Measurements from ENCODE around the gene LONRF3. TPM values are rescaled to one million over a fixed set of nuclear protein-coding genes. Genes with fewer than 3 reads are reported as not detected.
"Not testable (repeated sequence)": the region's sequence is repeated elsewhere in the genome, so short reads cannot be mapped to it uniquely, and the experiment has no call there.

LONRF3 gene
- total and polyA plus RNA-seq, 3 donors from 2014 or later, result 4.2 to 9.7 (median 8.5) TPM

DNA sequence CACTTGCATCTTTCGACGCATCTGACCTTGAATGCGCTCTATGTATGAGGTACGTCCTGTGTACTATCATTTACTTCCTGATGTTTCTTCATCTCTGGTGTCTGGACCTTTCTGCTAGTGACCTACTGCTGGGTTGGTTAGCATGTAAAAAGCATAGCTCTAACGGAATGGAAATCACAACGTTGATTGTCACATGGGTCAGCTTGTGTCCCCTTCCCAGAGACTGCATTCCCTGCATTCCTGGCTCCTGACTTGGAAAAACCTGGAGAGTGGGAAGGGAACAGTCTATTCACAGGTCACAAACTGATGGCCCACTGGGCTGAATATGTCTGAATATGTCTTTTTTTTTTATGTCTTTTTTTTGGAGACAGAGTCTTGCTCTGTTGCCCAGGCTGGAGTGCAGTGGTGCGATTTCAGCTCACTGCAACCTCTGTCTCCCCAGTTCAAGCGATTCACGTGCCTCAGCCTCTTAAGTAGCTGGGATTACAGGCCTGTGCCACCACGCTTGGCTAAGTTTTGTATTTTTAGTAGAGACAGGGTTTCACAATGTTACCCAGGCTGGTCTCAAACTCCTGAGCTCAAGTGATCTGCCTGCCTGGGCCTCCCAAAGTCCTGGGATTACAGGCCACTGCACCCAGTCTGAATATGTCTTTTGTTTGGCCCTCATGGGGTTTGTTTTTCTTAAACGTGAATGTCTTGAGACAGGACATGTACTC, 16.3 kb downstream of the LONRF3 start:
- Histone ChIP-seq H3K4me1 (no peaks in the 10 kb centered on the region), H3K4me3 (no peak overlapping the region), H3K36me3 (ENCODE audit: low read depth, missing control alignments) (no peaks in the 10 kb centered on the region), H3K9me3 (no peaks in the 10 kb centered on the region), H3K27ac (no peak overlapping the region), H3K27me3 (no peaks in the 10 kb centered on the region)
- WGBS, 2 donors, result 84 to 98% methylated on average over 6 to 11 of the region's 11 CpGs
- TF ChIP-seq POLR2A (IDR thresholded peaks at IDR 0.05), result no peak
- TF ChIP-seq, protein P1, sequence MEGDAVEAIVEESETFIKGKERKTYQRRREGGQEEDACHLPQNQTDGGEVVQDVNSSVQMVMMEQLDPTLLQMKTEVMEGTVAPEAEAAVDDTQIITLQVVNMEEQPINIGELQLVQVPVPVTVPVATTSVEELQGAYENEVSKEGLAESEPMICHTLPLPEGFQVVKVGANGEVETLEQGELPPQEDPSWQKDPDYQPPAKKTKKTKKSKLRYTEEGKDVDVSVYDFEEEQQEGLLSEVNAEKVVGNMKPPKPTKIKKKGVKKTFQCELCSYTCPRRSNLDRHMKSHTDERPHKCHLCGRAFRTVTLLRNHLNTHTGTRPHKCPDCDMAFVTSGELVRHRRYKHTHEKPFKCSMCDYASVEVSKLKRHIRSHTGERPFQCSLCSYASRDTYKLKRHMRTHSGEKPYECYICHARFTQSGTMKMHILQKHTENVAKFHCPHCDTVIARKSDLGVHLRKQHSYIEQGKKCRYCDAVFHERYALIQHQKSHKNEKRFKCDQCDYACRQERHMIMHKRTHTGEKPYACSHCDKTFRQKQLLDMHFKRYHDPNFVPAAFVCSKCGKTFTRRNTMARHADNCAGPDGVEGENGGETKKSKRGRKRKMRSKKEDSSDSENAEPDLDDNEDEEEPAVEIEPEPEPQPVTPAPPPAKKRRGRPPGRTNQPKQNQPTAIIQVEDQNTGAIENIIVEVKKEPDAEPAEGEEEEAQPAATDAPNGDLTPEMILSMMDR (IDR thresholded peaks at IDR 0.05), result no peak
- no peak for DNase-seq
- intact Hi-C loops (cut with DNase I; ENCODE audit: low total_unique reads), result no loop called here

DNA sequence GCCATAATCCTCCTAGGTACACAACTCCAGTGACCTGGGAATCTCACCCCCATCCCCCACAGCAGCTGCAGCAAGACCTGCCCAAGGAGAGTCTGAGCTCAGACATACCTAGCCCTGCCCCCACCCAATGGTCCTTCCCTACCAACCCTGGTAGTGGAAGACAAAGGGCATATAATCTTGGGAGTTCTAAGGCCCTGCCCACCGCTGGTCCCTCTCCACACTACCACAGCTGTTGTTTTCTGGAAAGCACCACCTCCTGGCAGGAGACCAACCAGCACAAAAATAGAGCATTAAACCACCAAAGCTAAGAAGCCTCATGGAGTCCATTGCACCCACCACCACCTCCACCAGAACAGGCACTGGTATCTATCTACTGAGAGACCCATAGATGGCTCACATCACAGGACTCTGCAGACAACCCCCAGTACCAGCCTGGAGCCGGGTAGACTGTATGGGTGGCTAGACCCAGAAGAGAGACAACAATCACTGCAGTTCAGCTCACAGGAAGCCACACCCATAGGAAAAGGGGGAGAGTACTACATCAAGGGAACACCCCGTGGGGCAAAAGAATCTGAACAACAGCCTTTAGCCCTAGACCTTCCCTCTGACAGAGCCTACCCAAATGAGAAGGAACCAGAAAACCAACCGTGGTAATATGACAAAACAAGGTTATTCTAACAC, 18.2 kb downstream of the LONRF3 start:
- H3K4me3 ChIP-seq; H3K27me3 ChIP-seq; H3K27ac ChIP-seq; H3K4me1 ChIP-seq; H3K36me3 ChIP-seq (ENCODE audit: low read depth, missing control alignments); intact Hi-C loops (cut with DNase I; ENCODE audit: low total_unique reads); H3K9me3 ChIP-seq; DNase-seq: not testable (repeated sequence)
- WGBS, 2 donors, result 83 to 93% methylated on average over 1 to 4 of the region's 4 CpGs

DNA sequence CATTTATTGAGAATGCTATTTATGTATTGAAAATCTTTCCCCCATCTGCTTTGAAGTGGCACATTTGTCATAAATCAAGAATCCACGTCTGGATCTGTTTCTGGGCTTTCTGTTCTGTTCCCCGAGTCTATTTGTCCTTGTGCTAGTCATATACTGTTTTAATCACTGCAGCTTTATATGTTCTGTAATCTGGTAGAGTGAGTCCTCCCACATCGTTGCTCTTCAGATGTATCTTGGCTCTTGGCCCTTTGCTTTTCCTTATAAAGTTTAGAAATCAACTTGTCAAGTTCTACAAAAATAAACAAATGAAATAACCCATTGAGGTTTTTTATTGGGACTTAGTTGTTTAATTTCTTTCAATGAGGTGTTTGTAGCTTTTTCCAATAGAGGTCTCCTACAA, 29.0 kb downstream of the LONRF3 start:
- 13 to 33% methylated on average over 3 of the region's 3 CpGs for WGBS, 2 donors
- intact Hi-C loops (cut with DNase I; ENCODE audit: low total_unique reads), result no loop called here
- Histone ChIP-seq H3K9me3 (no peaks in the 10 kb centered on the region), H3K36me3 (ENCODE audit: low read depth, missing control alignments) (no peaks in the 10 kb centered on the region), H3K4me3 (no peak overlapping the region), H3K27me3 (no peaks in the 10 kb centered on the region), H3K27ac (no peak overlapping the region), H3K4me1 (no peaks in the 10 kb centered on the region)
- DNase-seq, result no peak
- TF ChIP-seq, protein P1 (IDR thresholded peaks at IDR 0.05), result no peak
- TF ChIP-seq POLR2A (IDR thresholded peaks at IDR 0.05), result no peak

DNA sequence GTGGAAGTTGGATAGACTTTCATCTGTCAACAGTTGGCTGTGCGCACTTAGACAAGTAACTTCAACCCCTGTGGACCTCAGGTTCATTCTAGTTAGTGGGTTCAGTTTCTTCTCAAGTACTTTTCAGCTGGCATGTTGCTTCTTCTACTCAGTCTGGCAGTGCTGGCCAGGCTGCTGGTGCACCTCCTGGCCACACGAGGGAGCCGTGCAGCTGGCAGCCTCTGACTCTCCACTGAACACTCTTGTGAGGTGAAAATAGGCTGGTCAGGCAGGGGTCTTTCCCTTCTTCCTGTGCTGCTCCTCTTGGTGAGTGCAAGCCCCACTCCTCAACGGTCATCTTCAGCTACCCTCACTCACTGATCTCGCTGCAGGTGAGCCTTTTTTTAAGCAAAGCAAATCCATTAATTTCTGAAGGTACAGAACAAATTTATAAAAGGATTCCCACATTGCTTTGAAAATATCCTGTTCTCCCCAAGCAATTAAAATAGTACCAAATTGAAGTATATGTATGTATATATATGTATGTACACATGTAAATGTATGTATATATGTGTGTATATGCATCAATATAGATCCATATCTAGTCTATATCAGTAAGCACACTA, 30.6 kb downstream of the LONRF3 start:
- H3K27me3 ChIP-seq, result no peaks in the 10 kb centered on the region
- no peak overlapping the region for H3K4me3 ChIP-seq
- H3K27ac ChIP-seq, result no peak overlapping the region
- no peaks in the 10 kb centered on the region for H3K9me3 ChIP-seq
- no peaks in the 10 kb centered on the region for H3K36me3 ChIP-seq (ENCODE audit: low read depth, missing control alignments)
- 31 to 34% methylated on average over 5 of the region's 5 CpGs for WGBS, 2 donors
- no peaks in the 10 kb centered on the region for H3K4me1 ChIP-seq
- intact Hi-C loops (cut with DNase I; ENCODE audit: low total_unique reads), result loop anchor here (5.0 kb wide), 1 partner anchor 67 kb away; the partner anchor contains the start of gene CT47C1
- DNase-seq, result peak; percentile 70
- no peak for TF ChIP-seq POLR2A (IDR thresholded peaks at IDR 0.05)
- TF ChIP-seq, protein P1 (IDR thresholded peaks at IDR 0.05), result peak; percentile 14 to 63 (median 47)

DNA sequence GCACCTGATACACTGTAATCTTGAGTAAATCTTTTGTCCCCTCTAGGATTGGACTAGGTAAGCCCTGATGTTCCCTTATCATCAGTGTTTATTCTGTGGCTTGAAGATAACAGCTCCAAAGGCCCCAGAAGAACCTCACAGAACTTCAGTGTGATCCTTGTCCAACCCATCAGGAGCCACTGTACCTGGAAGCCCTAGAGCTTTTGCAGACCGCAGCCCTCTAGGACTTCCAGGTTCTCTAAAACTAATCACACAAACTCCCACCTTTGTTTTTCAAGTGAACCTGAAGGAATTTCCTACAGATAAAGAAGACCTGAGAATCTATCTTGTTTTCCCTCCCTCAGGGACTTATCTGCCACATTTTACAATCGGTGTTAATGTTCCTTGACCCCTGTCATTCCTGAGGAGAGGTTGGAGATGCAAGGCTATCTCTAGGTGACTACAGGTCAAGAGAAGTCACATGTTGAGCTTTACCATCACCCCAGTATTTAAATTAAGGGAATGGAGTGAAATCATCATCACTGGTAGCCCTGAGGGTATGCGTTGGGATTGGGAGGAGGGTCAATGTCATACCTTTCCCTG, 32.9 kb downstream of the LONRF3 start:
- Histone ChIP-seq H3K4me1 (no peaks in the 10 kb centered on the region), H3K27me3 (no peaks in the 10 kb centered on the region), H3K9me3 (no peaks in the 10 kb centered on the region), H3K4me3 (no peak overlapping the region), H3K36me3 (ENCODE audit: low read depth, missing control alignments) (no peaks in the 10 kb centered on the region), H3K27ac (no peak overlapping the region)
- WGBS, 2 donors, result 87 to 89% methylated on average over 3 of the region's 3 CpGs
- DNase-seq, result no peak
- TF ChIP-seq, protein P1 (IDR thresholded peaks at IDR 0.05), result no peak
- intact Hi-C loops (cut with DNase I; ENCODE audit: low total_unique reads), result loop anchor here (5.0 kb wide), 1 partner anchor 65 kb away; the partner anchor contains the start of gene CT47C1
